ENCODE results near the gene LRFN5. TPM values are rescaled to one million over a fixed set of nuclear protein-coding genes. Genes with fewer than 3 reads are reported as not detected.

The LRFN5 gene
- total and polyA plus RNA-seq, 2 experiments from 2014 or later: 1.9 to 6.8 TPM

GRCh38 chr14:41830714-41831406, 224.2 kb downstream of the LRFN5 start:
- H3K4me2 ChIP-seq: no peak overlapping the region

GRCh38 chr14:41839661-41840060, 233.0 kb downstream of the LRFN5 start:
- H3K9me3 Mint-ChIP-seq: no peaks in the 10 kb centered on the region
- Histone ChIP-seq H3K79me2 (replicated peaks; ENCODE audit: insufficient read depth) (no peaks in the 10 kb centered on the region), H3K27ac (ENCODE audit: low read depth) (no peak overlapping the region), H3F3A (replicated peaks; ENCODE audit: low read depth) (no peaks in the 10 kb centered on the region), H3K4me2 (no peak overlapping the region), H3K4me3 (no peak overlapping the region), H3K36me3 (ENCODE audit: insufficient read depth) (no peaks in the 10 kb centered on the region), H3K27me3 (ENCODE audit: insufficient read depth) (no peaks in the 10 kb centered on the region), H2AFZ (no peak overlapping the region), H3K9me2 (ENCODE audit: insufficient read depth) (no peaks in the 10 kb centered on the region), H4K20me1 (replicated peaks; ENCODE audit: insufficient read depth) (no peaks in the 10 kb centered on the region), H3K4me1 (ENCODE audit: insufficient read depth) (no peaks in the 10 kb centered on the region)
- no peaks in the 10 kb centered on the region for H3K4me1 Mint-ChIP-seq
- H3K27ac Mint-ChIP-seq: no peak overlapping the region
- H3K4me3 Mint-ChIP-seq: no peak overlapping the region
- ATAC-seq: no peak
- H3K36me3 Mint-ChIP-seq (ENCODE audit: low read depth): no peaks in the 10 kb centered on the region
- no peaks in the 10 kb centered on the region for H3K27me3 Mint-ChIP-seq (ENCODE audit: insufficient read depth, low read depth, poor library complexity)
- no peak for DNase-seq (ENCODE audit: low spot score)
- TF ChIP-seq EZH2phosphoT487 (IDR thresholded peaks at IDR 0.05; ENCODE audit: unreplicated experiment) (no peak), CTCF (conservative IDR thresholded peaks at IDR 0.05; ENCODE audit: low read depth in 2 of 2) (no peak), NANOG (IDR thresholded peaks at IDR 0.05; ENCODE audit: borderline replicate concordance) (no peak), ZNF462 (CRISPR knock-in tag; IDR thresholded peaks at IDR 0.05) (no peak), ZNF114 (CRISPR knock-in tag; IDR thresholded peaks at IDR 0.05) (no peak), JUNB (IDR thresholded peaks at IDR 0.05; ENCODE audit: unreplicated experiment) (no peak)

More at GRCh38 chr14:41830714-41831406, 224.2 kb downstream of the LRFN5 start:
- Histone ChIP-seq H4K20me1 (replicated peaks; ENCODE audit: insufficient read depth) (no peaks in the 10 kb centered on the region), H3K4me3 (no peak overlapping the region), H3K27me3 (ENCODE audit: insufficient read depth) (no peaks in the 10 kb centered on the region), H3K9me2 (ENCODE audit: insufficient read depth) (no peaks in the 10 kb centered on the region), H3K4me1 (ENCODE audit: insufficient read depth) (no peaks in the 10 kb centered on the region), H3F3A (replicated peaks; ENCODE audit: low read depth) (no peaks in the 10 kb centered on the region), H3K27ac (ENCODE audit: low read depth) (no peak overlapping the region), H3K79me2 (replicated peaks; ENCODE audit: insufficient read depth) (no peaks in the 10 kb centered on the region), H3K36me3 (ENCODE audit: insufficient read depth) (no peaks in the 10 kb centered on the region), H2AFZ (no peak overlapping the region)
- peak; percentile 66 for ATAC-seq
- Mint-ChIP-seq H3K4me3 (no peak overlapping the region), H3K27me3 (ENCODE audit: insufficient read depth, low read depth, poor library complexity) (no peaks in the 10 kb centered on the region), H3K27ac (no peak overlapping the region; the same call in 1 of the 2 replicates), H3K36me3 (ENCODE audit: low read depth) (no peaks in the 10 kb centered on the region), H3K4me1 (no peaks in the 10 kb centered on the region), H3K9me3 (no peaks in the 10 kb centered on the region)
- peak; percentile 30 for DNase-seq (ENCODE audit: low spot score)
- no peak for TF ChIP-seq JUNB (IDR thresholded peaks at IDR 0.05; ENCODE audit: unreplicated experiment)
- no peak for TF ChIP-seq ZNF331 (CRISPR knock-in tag; IDR thresholded peaks at IDR 0.05; ENCODE audit: low read depth)
- no peak for TF ChIP-seq NANOG (IDR thresholded peaks at IDR 0.05; ENCODE audit: borderline replicate concordance)
- no peak for TF ChIP-seq ZNF114 (CRISPR knock-in tag; IDR thresholded peaks at IDR 0.05)
- no peak for TF ChIP-seq ETS1 (IDR thresholded peaks at IDR 0.05)

Data from GM23338 (cell line).